LNCAP (cell line): ENCODE results near the gene DNAH7.

Experiments used
- TF ChIP-seq, protein P1 (sequence below): fragments of 450-650 bp; IDR thresholded peaks from 2 replicates; pipeline ENCODE4 v1.5.1; 2017; ENCODE audit warnings: mild to moderate bottlenecking

The DNAH7 gene

GRCh38 chr2:195848119-195848899 lies 220.3 kb downstream of the DNAH7 start:
- TF ChIP-seq, protein P1, sequence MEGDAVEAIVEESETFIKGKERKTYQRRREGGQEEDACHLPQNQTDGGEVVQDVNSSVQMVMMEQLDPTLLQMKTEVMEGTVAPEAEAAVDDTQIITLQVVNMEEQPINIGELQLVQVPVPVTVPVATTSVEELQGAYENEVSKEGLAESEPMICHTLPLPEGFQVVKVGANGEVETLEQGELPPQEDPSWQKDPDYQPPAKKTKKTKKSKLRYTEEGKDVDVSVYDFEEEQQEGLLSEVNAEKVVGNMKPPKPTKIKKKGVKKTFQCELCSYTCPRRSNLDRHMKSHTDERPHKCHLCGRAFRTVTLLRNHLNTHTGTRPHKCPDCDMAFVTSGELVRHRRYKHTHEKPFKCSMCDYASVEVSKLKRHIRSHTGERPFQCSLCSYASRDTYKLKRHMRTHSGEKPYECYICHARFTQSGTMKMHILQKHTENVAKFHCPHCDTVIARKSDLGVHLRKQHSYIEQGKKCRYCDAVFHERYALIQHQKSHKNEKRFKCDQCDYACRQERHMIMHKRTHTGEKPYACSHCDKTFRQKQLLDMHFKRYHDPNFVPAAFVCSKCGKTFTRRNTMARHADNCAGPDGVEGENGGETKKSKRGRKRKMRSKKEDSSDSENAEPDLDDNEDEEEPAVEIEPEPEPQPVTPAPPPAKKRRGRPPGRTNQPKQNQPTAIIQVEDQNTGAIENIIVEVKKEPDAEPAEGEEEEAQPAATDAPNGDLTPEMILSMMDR, result no peak

DNA sequence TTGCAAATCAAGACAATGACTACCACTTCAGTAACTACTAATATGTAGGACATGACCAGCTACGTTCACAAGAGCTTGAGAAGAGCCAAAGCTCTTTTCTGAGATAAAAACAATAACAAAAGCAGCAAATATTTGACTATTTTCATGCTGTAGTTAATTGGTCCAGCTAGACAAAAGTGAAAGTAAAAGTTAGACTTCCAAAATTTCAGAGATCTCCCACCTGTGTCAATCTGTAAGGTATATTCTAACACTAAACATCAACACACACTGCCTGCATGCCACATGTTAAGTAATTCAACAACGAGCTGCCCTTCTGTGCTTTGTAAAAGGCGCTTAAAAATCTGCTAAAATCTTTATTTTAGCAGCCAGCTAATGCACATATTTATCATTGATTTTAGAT lies 225.7 kb downstream of the DNAH7 start:
- TF ChIP-seq, protein P1, result no peak

- TF ChIP-seq, protein P1, result no peak
These were observed 230.6 kb downstream of the DNAH7 start for GRCh38 chr2:195838002-195838401.

DNA sequence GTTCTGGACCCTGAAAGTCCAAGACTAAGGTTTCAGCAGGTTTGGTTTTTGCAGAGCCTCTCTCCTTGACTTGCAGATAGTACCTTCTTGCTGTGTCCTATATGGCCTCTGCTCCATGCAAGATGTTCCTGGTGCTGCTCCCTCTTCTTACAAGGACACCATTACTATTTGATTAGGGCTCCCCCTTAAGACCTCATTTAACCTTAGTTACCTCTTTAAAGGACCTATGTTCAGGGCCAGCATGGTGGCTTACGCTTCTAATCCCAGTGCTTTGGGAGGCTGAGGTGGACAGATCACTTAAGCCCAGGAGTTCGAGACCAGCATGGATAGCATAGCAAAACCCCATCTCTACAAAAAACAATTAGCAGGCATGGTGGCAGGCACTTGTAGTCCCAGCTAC lies 232.6 kb downstream of the DNAH7 start:
- TF ChIP-seq, protein P1, result no peak

GRCh38 chr2:195834836-195835235 lies 233.8 kb downstream of the DNAH7 start:
- TF ChIP-seq, protein P1, result no peak

GRCh38 chr2:195830968-195831950 lies 237.4 kb downstream of the DNAH7 start:
- TF ChIP-seq, protein P1, result no peak

GRCh38 chr2:195824478-195824877 lies 244.2 kb downstream of the DNAH7 start:
- TF ChIP-seq, protein P1, result no peak
